PC-3 (cell line): Measurements from ENCODE around the gene NHERF2.

Experiments used
- EZH2 ChIP-seq: fragments of 300-600 bp; sonication (generic); IDR thresholded peaks from one replicate; pipeline ENCODE4 v1.6.1; 2017; ENCODE audit warnings: antibody characterized with exemption, mild to moderate bottlenecking, low read length; ENCODE audit not compliant: unreplicated experiment
- EZH2phosphoT487 ChIP-seq: fragments of 300-600 bp; sonication (generic); IDR thresholded peaks from 2 replicates; pipeline ENCODE4 v1.6.1; 2018; ENCODE audit warnings: mild to moderate bottlenecking, antibody characterized with exemption, low read length, borderline replicate concordance
- TF ChIP-seq, protein P1 (sequence below): fragments of 300-600 bp; sonication (generic); conservative IDR thresholded peaks from 2 replicates; pipeline ENCODE4 v1.5.1; 2017; ENCODE audit warnings: antibody characterized with exemption, low read depth, mild to moderate bottlenecking, low read length

DNA sequence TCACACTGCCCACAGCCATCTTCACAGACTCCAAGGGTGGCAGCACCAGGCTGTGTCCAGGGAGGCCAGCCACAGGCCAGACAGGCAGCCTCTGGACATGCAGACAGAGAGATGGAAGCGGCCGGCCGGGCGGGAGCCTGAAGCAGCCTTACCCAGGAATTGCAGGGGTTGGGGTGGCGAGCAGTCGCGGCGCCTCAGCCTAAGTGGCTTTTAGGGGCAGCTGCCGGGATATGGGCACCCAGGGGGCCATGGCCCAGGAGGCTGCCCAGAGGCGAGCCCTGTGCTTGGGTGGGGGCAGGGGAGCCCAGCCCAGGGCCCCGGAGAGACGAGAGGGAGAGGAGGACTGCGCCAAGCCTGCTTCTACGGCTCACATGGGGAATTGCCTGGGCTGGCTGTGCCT, 1.5 kb upstream of the NHERF2 start:
- TF ChIP-seq EZH2 (no peak), EZH2phosphoT487 (no peak)
- TF ChIP-seq, protein P1, sequence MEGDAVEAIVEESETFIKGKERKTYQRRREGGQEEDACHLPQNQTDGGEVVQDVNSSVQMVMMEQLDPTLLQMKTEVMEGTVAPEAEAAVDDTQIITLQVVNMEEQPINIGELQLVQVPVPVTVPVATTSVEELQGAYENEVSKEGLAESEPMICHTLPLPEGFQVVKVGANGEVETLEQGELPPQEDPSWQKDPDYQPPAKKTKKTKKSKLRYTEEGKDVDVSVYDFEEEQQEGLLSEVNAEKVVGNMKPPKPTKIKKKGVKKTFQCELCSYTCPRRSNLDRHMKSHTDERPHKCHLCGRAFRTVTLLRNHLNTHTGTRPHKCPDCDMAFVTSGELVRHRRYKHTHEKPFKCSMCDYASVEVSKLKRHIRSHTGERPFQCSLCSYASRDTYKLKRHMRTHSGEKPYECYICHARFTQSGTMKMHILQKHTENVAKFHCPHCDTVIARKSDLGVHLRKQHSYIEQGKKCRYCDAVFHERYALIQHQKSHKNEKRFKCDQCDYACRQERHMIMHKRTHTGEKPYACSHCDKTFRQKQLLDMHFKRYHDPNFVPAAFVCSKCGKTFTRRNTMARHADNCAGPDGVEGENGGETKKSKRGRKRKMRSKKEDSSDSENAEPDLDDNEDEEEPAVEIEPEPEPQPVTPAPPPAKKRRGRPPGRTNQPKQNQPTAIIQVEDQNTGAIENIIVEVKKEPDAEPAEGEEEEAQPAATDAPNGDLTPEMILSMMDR: no peak
